Measurements from ENCODE around the gene IL12RB2.

The IL12RB2 gene

GRCh38 chr1:67335411-67335810 lies 27.7 kb downstream of the IL12RB2 start:
- Histone ChIP-seq H3K9me3 (ENCODE audit: control insufficient read depth, low read length) (no peaks in the 10 kb centered on the region), H3K4me3 (ENCODE audit: low read depth, low read length) (no peak overlapping the region), H3K4me2 (ENCODE audit: low read length) (no peak overlapping the region), H3K27me3 (ENCODE audit: control insufficient read depth, insufficient read depth, low read length) (no peaks in the 10 kb centered on the region), H3K36me3 (ENCODE audit: control insufficient read depth, insufficient read depth, low read length) (no peaks in the 10 kb centered on the region), H3K79me2 (no peaks in the 10 kb centered on the region), H2AFZ (no peak overlapping the region), H3K9ac (no peak overlapping the region), H3K4me1 (peaks cover 5% of the 10 kb centered on the region), H3K27ac (no peak overlapping the region)
- no peak for TF ChIP-seq CTCF (IDR thresholded peaks at IDR 0.05)

- no peaks in the 10 kb centered on the region for H3K27me3 ChIP-seq (ENCODE audit: control insufficient read depth, insufficient read depth, low read length)
- peaks cover 5% of the 10 kb centered on the region for H3K4me1 ChIP-seq
- no peak overlapping the region for H3K9ac ChIP-seq
- no peaks in the 10 kb centered on the region for H3K36me3 ChIP-seq (ENCODE audit: control insufficient read depth, insufficient read depth, low read length)
- H3K27ac ChIP-seq, result no peak overlapping the region
- no peak overlapping the region for H3K4me2 ChIP-seq (ENCODE audit: low read length)
- H3K9me3 ChIP-seq (ENCODE audit: control insufficient read depth, low read length), result no peaks in the 10 kb centered on the region
- no peak overlapping the region for H2AFZ ChIP-seq
- no peak overlapping the region for H3K4me3 ChIP-seq (ENCODE audit: low read depth, low read length)
- TF ChIP-seq CTCF (IDR thresholded peaks at IDR 0.05), result no peak
- no peaks in the 10 kb centered on the region for H3K79me2 ChIP-seq
Observed at GRCh38 chr1:67336157-67336556, 28.5 kb downstream of the IL12RB2 start.

GRCh38 chr1:67336783-67337182 lies 29.1 kb downstream of the IL12RB2 start:
- Histone ChIP-seq H3K4me2 (ENCODE audit: low read length) (peak overlapping the region; percentile 9), H3K79me2 (no peaks in the 10 kb centered on the region), H3K4me3 (ENCODE audit: low read depth, low read length) (no peak overlapping the region), H3K4me1 (peaks cover 5% of the 10 kb centered on the region), H3K9ac (no peak overlapping the region), H2AFZ (peak overlapping the region; percentile 22), H3K36me3 (ENCODE audit: control insufficient read depth, insufficient read depth, low read length) (no peaks in the 10 kb centered on the region), H3K27ac (no peak overlapping the region), H3K9me3 (ENCODE audit: control insufficient read depth, low read length) (no peaks in the 10 kb centered on the region), H3K27me3 (ENCODE audit: control insufficient read depth, insufficient read depth, low read length) (no peaks in the 10 kb centered on the region)
- no peak for TF ChIP-seq CTCF (IDR thresholded peaks at IDR 0.05)

- Histone ChIP-seq H3K9me3 (ENCODE audit: control insufficient read depth, low read length) (no peaks in the 10 kb centered on the region), H3K4me1 (peaks cover 5% of the 10 kb centered on the region), H3K4me2 (ENCODE audit: low read length) (no peak overlapping the region), H3K27me3 (ENCODE audit: control insufficient read depth, insufficient read depth, low read length) (no peaks in the 10 kb centered on the region), H3K4me3 (ENCODE audit: low read depth, low read length) (no peak overlapping the region), H3K27ac (no peak overlapping the region), H3K36me3 (ENCODE audit: control insufficient read depth, insufficient read depth, low read length) (no peaks in the 10 kb centered on the region), H3K79me2 (no peaks in the 10 kb centered on the region), H3K9ac (no peak overlapping the region), H2AFZ (no peak overlapping the region)
- TF ChIP-seq CTCF (IDR thresholded peaks at IDR 0.05), result no peak
Observed at GRCh38 chr1:67338642-67339041, 31.0 kb downstream of the IL12RB2 start.

- H3K4me1 ChIP-seq, result peaks cover 5% of the 10 kb centered on the region
- no peak overlapping the region for H3K9ac ChIP-seq
- H2AFZ ChIP-seq, result peak overlapping the region; percentile 41
- H3K79me2 ChIP-seq, result no peaks in the 10 kb centered on the region
- TF ChIP-seq CTCF (IDR thresholded peaks at IDR 0.05), result no peak
- H3K4me2 ChIP-seq (ENCODE audit: low read length), result peak overlapping the region; percentile 10
- no peaks in the 10 kb centered on the region for H3K9me3 ChIP-seq (ENCODE audit: control insufficient read depth, low read length)
- no peak overlapping the region for H3K4me3 ChIP-seq (ENCODE audit: low read depth, low read length)
- no peaks in the 10 kb centered on the region for H3K27me3 ChIP-seq (ENCODE audit: control insufficient read depth, insufficient read depth, low read length)
- peak overlapping the region; percentile 8 for H3K27ac ChIP-seq
- H3K36me3 ChIP-seq (ENCODE audit: control insufficient read depth, insufficient read depth, low read length), result no peaks in the 10 kb centered on the region
Observed at GRCh38 chr1:67339623-67340343, 32.1 kb downstream of the IL12RB2 start.

Measured in parathyroid adenoma (tissue), 2 donors.